ENCODE data around the gene PLOD2.

PLOD2 gene

GRCh38 chr3:146130881-146131371 is 30.1 kb downstream of the PLOD2 start:
- Histone ChIP-seq H4K91ac (ENCODE audit: low read length) (no peak overlapping the region), H2AK5ac (ENCODE audit: low read length, severe bottlenecking) (peak overlapping the region; percentile 39), H3K4ac (ENCODE audit: low read depth in 1 of 2, low read length in 2 of 2) (no peak overlapping the region), H3K4me3 (ENCODE audit: insufficient read depth in 1 of 2, low read depth in 1 of 2, low read length in 2 of 2) (no peak overlapping the region), H3K23ac (ENCODE audit: low read length in 2 of 2) (no peak overlapping the region), H2BK120ac (ENCODE audit: low read depth, low read length) (no peak overlapping the region), H3K9ac (ENCODE audit: low read length) (no peak overlapping the region), H3K18ac (ENCODE audit: low read depth in 1 of 2, low read length in 2 of 2) (peak overlapping the region in 1 of 2 experiments; percentile 11), H2BK15ac (ENCODE audit: low read depth, poor library complexity, severe bottlenecking) (no peak overlapping the region), H3K14ac (ENCODE audit: low read length in 2 of 2) (no peak overlapping the region), H3K9me3 (ENCODE audit: control insufficient read depth, low read length) (peaks cover 30% of the 10 kb centered on the region), H3K27me3 (ENCODE audit: control insufficient read depth in 1 of 2, insufficient read depth in 1 of 2, low read length in 2 of 2) (no peaks in the 10 kb centered on the region), H3K36me3 (ENCODE audit: control insufficient read depth in 1 of 2, insufficient read depth in 2 of 2, low read depth in 1 of 2, low read length in 2 of 2) (no peaks in the 10 kb centered on the region), H2BK12ac (ENCODE audit: low read length in 2 of 2) (peak overlapping the region in 1 of 2 experiments; percentile 48), H3K4me2 (ENCODE audit: low read length, poor library complexity, severe bottlenecking) (no peak overlapping the region), H3K4me1 (ENCODE audit: control insufficient read depth, insufficient read depth, low read depth, low read length) (no peaks in the 10 kb centered on the region), H2BK5ac (ENCODE audit: low read depth, low read length, poor library complexity, severe bottlenecking) (no peak overlapping the region), H2AFZ (ENCODE audit: low read depth, low read length) (no peak overlapping the region), H3K27ac (ENCODE audit: low read length, poor library complexity, severe bottlenecking) (peak overlapping the region; percentile 73), H4K8ac (ENCODE audit: low read length) (no peak overlapping the region), H3K79me1 (replicated peaks; ENCODE audit: low read length, poor library complexity, severe bottlenecking) (peaks cover 14% of the 10 kb centered on the region)
- peak; percentile 60 for DNase-seq
- 75% methylated on average over 2 of the region's 2 CpGs for WGBS

GRCh38 chr3:146129750-146130149 is 31.2 kb downstream of the PLOD2 start:
- 86% methylated on average over 3 of the region's 3 CpGs for WGBS
- no peak overlapping the region for H2BK5ac ChIP-seq (ENCODE audit: low read depth, low read length, poor library complexity, severe bottlenecking)

GRCh38 chr3:146128939-146129338 is 32.0 kb downstream of the PLOD2 start:
- H4K8ac ChIP-seq (ENCODE audit: low read length) = no peak overlapping the region

More at GRCh38 chr3:146129750-146130149, 31.2 kb downstream of the PLOD2 start:
- Histone ChIP-seq H3K9ac (ENCODE audit: low read length) (no peak overlapping the region), H3K18ac (ENCODE audit: low read depth in 1 of 2, low read length in 2 of 2) (no peak overlapping the region), H2AK5ac (ENCODE audit: low read length, severe bottlenecking) (no peak overlapping the region), H3K36me3 (ENCODE audit: control insufficient read depth in 1 of 2, insufficient read depth in 2 of 2, low read depth in 1 of 2, low read length in 2 of 2) (no peaks in the 10 kb centered on the region), H2AFZ (ENCODE audit: low read depth, low read length) (no peak overlapping the region), H2BK120ac (ENCODE audit: low read depth, low read length) (no peak overlapping the region), H3K4me3 (ENCODE audit: insufficient read depth in 1 of 2, low read depth in 1 of 2, low read length in 2 of 2) (no peak overlapping the region), H3K4ac (ENCODE audit: low read depth in 1 of 2, low read length in 2 of 2) (no peak overlapping the region), H3K79me1 (replicated peaks; ENCODE audit: low read length, poor library complexity, severe bottlenecking) (peaks cover 14% of the 10 kb centered on the region), H3K14ac (ENCODE audit: low read length in 2 of 2) (no peak overlapping the region), H3K9me3 (ENCODE audit: control insufficient read depth, low read length) (peaks cover 30% of the 10 kb centered on the region), H3K4me1 (ENCODE audit: control insufficient read depth, insufficient read depth, low read depth, low read length) (peaks cover 1% of the 10 kb centered on the region), H4K8ac (ENCODE audit: low read length) (no peak overlapping the region), H2BK15ac (ENCODE audit: low read depth, poor library complexity, severe bottlenecking) (no peak overlapping the region), H3K23ac (ENCODE audit: low read length in 2 of 2) (no peak overlapping the region), H3K27me3 (ENCODE audit: control insufficient read depth in 1 of 2, insufficient read depth in 1 of 2, low read length in 2 of 2) (no peaks in the 10 kb centered on the region), H2BK12ac (ENCODE audit: low read length in 2 of 2) (no peak overlapping the region), H3K4me2 (ENCODE audit: low read length, poor library complexity, severe bottlenecking) (no peak overlapping the region), H3K27ac (ENCODE audit: low read length, poor library complexity, severe bottlenecking) (no peak overlapping the region), H4K91ac (ENCODE audit: low read length) (no peak overlapping the region)
- no peak for DNase-seq

GRCh38 chr3:146128179-146128578 is 32.8 kb downstream of the PLOD2 start:
- DNase-seq = no peak
- no peak overlapping the region for H4K8ac ChIP-seq (ENCODE audit: low read length)
- H3K27ac ChIP-seq (ENCODE audit: low read length, poor library complexity, severe bottlenecking) = no peak overlapping the region
- no peak overlapping the region for H3K4ac ChIP-seq (ENCODE audit: low read depth in 1 of 2, low read length in 2 of 2)
- H2BK12ac ChIP-seq (ENCODE audit: low read length in 2 of 2) = no peak overlapping the region
- H3K9ac ChIP-seq (ENCODE audit: low read length) = no peak overlapping the region
- H2BK120ac ChIP-seq (ENCODE audit: low read depth, low read length) = no peak overlapping the region
- no peak overlapping the region for H2AK5ac ChIP-seq (ENCODE audit: low read length, severe bottlenecking)
- no peak overlapping the region for H2AFZ ChIP-seq (ENCODE audit: low read depth, low read length)
- H3K4me2 ChIP-seq (ENCODE audit: low read length, poor library complexity, severe bottlenecking) = no peak overlapping the region
- H3K14ac ChIP-seq (ENCODE audit: low read length in 2 of 2) = no peak overlapping the region
- H3K79me1 ChIP-seq (replicated peaks; ENCODE audit: low read length, poor library complexity, severe bottlenecking) = peaks cover 13% of the 10 kb centered on the region
- H4K91ac ChIP-seq (ENCODE audit: low read length) = no peak overlapping the region
- H3K23ac ChIP-seq (ENCODE audit: low read length in 2 of 2) = no peak overlapping the region
- peaks cover 30% of the 10 kb centered on the region for H3K9me3 ChIP-seq (ENCODE audit: control insufficient read depth, low read length)
- H3K4me3 ChIP-seq (ENCODE audit: insufficient read depth in 1 of 2, low read depth in 1 of 2, low read length in 2 of 2) = no peak overlapping the region
- no peaks in the 10 kb centered on the region for H3K27me3 ChIP-seq (ENCODE audit: control insufficient read depth in 1 of 2, insufficient read depth in 1 of 2, low read length in 2 of 2)
- H3K36me3 ChIP-seq (ENCODE audit: control insufficient read depth in 1 of 2, insufficient read depth in 2 of 2, low read depth in 1 of 2, low read length in 2 of 2) = no peaks in the 10 kb centered on the region
- H2BK15ac ChIP-seq (ENCODE audit: low read depth, poor library complexity, severe bottlenecking) = no peak overlapping the region
- WGBS = 83% methylated on average over 1 of the region's 1 CpG
- no peak overlapping the region for H2BK5ac ChIP-seq (ENCODE audit: low read depth, low read length, poor library complexity, severe bottlenecking)
- peaks cover 1% of the 10 kb centered on the region for H3K4me1 ChIP-seq (ENCODE audit: control insufficient read depth, insufficient read depth, low read depth, low read length)
- H3K18ac ChIP-seq (ENCODE audit: low read depth in 1 of 2, low read length in 2 of 2) = no peak overlapping the region

More at GRCh38 chr3:146128939-146129338, 32.0 kb downstream of the PLOD2 start:
- no CpG with 5 or more reads among the region's 1 CpG for WGBS
- H2AK5ac ChIP-seq (ENCODE audit: low read length, severe bottlenecking) = no peak overlapping the region
- no peak overlapping the region for H2BK120ac ChIP-seq (ENCODE audit: low read depth, low read length)
- H2BK12ac ChIP-seq (ENCODE audit: low read length in 2 of 2) = no peak overlapping the region
- H3K23ac ChIP-seq (ENCODE audit: low read length in 2 of 2) = no peak overlapping the region
- H3K27ac ChIP-seq (ENCODE audit: low read length, poor library complexity, severe bottlenecking) = no peak overlapping the region
- no peak overlapping the region for H3K14ac ChIP-seq (ENCODE audit: low read length in 2 of 2)
- H3K79me1 ChIP-seq (replicated peaks; ENCODE audit: low read length, poor library complexity, severe bottlenecking) = peaks cover 13% of the 10 kb centered on the region
- no peak overlapping the region for H2AFZ ChIP-seq (ENCODE audit: low read depth, low read length)
- DNase-seq = no peak
- H2BK5ac ChIP-seq (ENCODE audit: low read depth, low read length, poor library complexity, severe bottlenecking) = no peak overlapping the region
- H2BK15ac ChIP-seq (ENCODE audit: low read depth, poor library complexity, severe bottlenecking) = no peak overlapping the region
- no peak overlapping the region for H4K91ac ChIP-seq (ENCODE audit: low read length)
- H3K27me3 ChIP-seq (ENCODE audit: control insufficient read depth in 1 of 2, insufficient read depth in 1 of 2, low read length in 2 of 2) = no peaks in the 10 kb centered on the region
- no peak overlapping the region for H3K4me3 ChIP-seq (ENCODE audit: insufficient read depth in 1 of 2, low read depth in 1 of 2, low read length in 2 of 2)
- H3K4me1 ChIP-seq (ENCODE audit: control insufficient read depth, insufficient read depth, low read depth, low read length) = peaks cover 1% of the 10 kb centered on the region
- no peak overlapping the region for H3K4ac ChIP-seq (ENCODE audit: low read depth in 1 of 2, low read length in 2 of 2)
- no peak overlapping the region for H3K18ac ChIP-seq (ENCODE audit: low read depth in 1 of 2, low read length in 2 of 2)
- no peaks in the 10 kb centered on the region for H3K36me3 ChIP-seq (ENCODE audit: control insufficient read depth in 1 of 2, insufficient read depth in 2 of 2, low read depth in 1 of 2, low read length in 2 of 2)
- no peak overlapping the region for H3K4me2 ChIP-seq (ENCODE audit: low read length, poor library complexity, severe bottlenecking)
- no peak overlapping the region for H3K9ac ChIP-seq (ENCODE audit: low read length)
- H3K9me3 ChIP-seq (ENCODE audit: control insufficient read depth, low read length) = peaks cover 30% of the 10 kb centered on the region

All from mesenchymal stem cell (in vitro differentiated cells and primary cell).